PC-3 (cell line): ENCODE data around the gene RENBP.

Experiments
- CTCF ChIP-seq: fragments of 300-600 bp; sonication (generic); conservative IDR thresholded peaks from 2 replicates; pipeline ENCODE4 v1.5.1; 2017; ENCODE audit warnings: antibody characterized with exemption, low read depth, mild to moderate bottlenecking, low read length
- EZH2phosphoT487 ChIP-seq: fragments of 300-600 bp; sonication (generic); IDR thresholded peaks from 2 replicates; pipeline ENCODE4 v1.6.1; 2018; ENCODE audit warnings: mild to moderate bottlenecking, antibody characterized with exemption, low read length, borderline replicate concordance

GRCh38 chrX:153934148-153934761, 10.2 kb downstream of the RENBP start:
- no peak for TF ChIP-seq CTCF
- no peak for TF ChIP-seq EZH2phosphoT487
